ENCODE results near the gene SERPINA10.
"Not testable (repeated sequence)": the region's sequence is repeated elsewhere in the genome, so short reads cannot be mapped to it uniquely, and the experiment has no call there.

The SERPINA10 gene

GRCh38 chr14:94288610-94289465 is 4.2 kb downstream of the SERPINA10 start:
- DNase-seq (ENCODE audit: low read depth, low spot score): no peak
- no peak overlapping the region for H3K27ac ChIP-seq

- no peak overlapping the region for H3K27ac ChIP-seq
- no peak for DNase-seq (ENCODE audit: low read depth, low spot score)
Measured at GRCh38 chr14:94285158-94285557, 7.9 kb downstream of the SERPINA10 start.

- no peak overlapping the region for H3K27ac ChIP-seq
- DNase-seq (ENCODE audit: low read depth, low spot score): no peak
Measured at GRCh38 chr14:94284221-94284620, 8.8 kb downstream of the SERPINA10 start.

- no peak for DNase-seq (ENCODE audit: low read depth, low spot score)
Measured at GRCh38 chr14:94282991-94283723, 9.9 kb downstream of the SERPINA10 start.

DNA sequence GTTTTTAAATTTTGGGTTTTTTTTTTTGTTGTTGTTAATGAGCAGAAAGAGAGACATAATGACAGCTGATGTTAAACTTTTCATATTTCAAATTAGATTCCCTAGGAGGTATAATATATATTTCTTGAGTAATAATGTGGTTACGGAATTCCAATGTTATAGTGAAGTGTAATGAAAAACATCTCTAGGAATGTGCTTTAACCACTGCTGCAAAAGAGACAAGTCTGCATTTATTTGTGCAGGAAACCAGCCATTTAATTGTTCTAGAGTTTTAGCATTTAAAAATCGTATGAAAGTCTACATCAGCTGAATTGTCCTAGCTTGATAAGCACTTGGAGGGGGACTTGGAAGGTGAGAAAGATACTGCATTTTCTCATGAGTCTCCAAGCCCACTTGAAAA is 14.3 kb downstream of the SERPINA10 start:
- no peak for DNase-seq (ENCODE audit: low read depth, low spot score)
- no peak overlapping the region for H3K27ac ChIP-seq

More at GRCh38 chr14:94282991-94283723, 9.9 kb downstream of the SERPINA10 start:
- H3K27ac ChIP-seq: no peak overlapping the region

- not testable (repeated sequence) for DNase-seq (ENCODE audit: low read depth, low spot score); H3K27ac ChIP-seq
Measured at GRCh38 chr14:94276898-94277561, 16.0 kb downstream of the SERPINA10 start.

- H3K27ac ChIP-seq: no peak overlapping the region
- DNase-seq (ENCODE audit: low read depth, low spot score): no peak
Measured at GRCh38 chr14:94269156-94269555, 23.9 kb downstream of the SERPINA10 start.

DNA sequence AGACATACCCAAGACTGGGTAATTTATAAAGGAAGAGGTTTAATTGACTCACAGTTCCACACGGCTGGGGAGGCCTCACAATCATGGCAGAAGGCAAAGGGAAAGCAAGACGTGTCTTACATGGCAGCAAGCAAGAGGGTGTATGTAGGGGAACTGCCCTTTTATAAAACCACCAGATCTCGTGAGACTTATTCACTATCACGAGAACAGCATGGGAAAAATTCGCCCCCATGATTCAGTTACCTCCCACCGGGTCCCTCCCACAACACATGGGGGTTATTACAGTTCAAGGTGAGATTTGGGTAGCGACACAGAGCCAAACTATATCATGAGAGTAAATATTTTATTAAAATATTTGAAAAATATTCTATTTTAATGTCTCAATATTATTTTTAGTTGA is 24.5 kb downstream of the SERPINA10 start:
- not testable (repeated sequence) for H3K27ac ChIP-seq; DNase-seq (ENCODE audit: low read depth, low spot score)

DNA sequence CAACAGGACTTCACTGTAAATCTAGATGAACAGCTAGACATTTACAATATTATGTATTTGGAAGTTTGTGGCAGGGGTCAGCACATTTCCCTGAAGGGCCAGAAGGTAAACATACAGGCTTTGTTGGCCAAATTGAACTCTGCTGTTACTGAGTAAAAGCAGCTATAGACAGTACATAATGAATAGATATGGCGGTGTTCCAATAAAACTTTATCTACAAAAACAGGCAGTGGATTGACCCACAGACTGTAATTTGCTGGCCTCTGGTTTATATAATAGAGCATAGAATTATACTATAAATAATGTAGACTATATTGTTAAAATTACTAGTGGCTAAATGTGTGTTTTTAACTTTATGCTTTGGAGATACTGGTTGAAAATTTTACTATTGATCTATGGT is 25.7 kb downstream of the SERPINA10 start:
- H3K27ac ChIP-seq: no peak overlapping the region
- no peak for DNase-seq (ENCODE audit: low read depth, low spot score)

GRCh38 chr14:94264195-94264594 is 28.9 kb downstream of the SERPINA10 start:
- DNase-seq (ENCODE audit: low read depth, low spot score); H3K27ac ChIP-seq: not testable (repeated sequence)

- DNase-seq (ENCODE audit: low read depth, low spot score): no peak
Measured at GRCh38 chr14:94244182-94244581, 48.9 kb downstream of the SERPINA10 start.

DNA sequence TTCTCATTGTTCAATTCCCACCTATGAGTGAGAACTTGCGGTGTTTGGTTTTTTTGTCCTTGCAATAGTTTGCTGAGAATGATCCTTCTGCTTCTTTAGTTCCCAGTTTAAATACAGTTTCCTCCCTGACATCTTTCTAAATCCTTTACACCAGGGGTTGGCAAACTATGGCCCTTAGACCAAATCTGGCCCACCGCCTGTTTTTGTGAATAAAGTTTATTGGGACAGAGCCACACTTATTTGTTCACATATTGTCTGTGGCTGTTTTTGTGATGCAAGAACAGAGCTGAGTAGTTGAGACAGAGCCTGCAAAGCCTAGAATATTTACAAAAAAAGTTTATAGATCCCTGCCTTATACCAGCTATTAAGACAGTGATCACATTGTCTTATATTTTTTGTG is 53.7 kb downstream of the SERPINA10 start:
- no peak overlapping the region for H3K27ac ChIP-seq
- DNase-seq (ENCODE audit: low read depth, low spot score): no peak

More at GRCh38 chr14:94244182-94244581, 48.9 kb downstream of the SERPINA10 start:
- H3K27ac ChIP-seq: no peak overlapping the region

DNA sequence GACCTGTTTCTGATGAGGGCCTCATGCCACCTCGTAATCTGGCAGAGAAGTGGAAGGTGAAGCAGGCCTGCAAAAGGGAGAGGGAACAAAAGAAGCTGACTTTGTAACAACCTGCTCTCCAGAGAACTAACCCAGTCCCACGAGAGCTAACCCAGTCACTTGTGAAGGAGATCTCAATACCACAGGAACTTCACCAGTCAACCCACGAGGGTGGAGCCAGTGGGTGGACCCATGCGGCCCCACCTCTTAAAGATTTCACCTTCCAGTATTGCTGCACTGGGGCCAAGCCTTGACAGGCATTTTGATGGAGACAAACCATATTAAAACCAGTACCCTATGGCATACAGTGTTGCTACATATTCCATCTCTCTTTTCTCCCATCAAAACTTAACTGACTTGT is 55.1 kb downstream of the SERPINA10 start:
- no peak overlapping the region for H3K27ac ChIP-seq
- DNase-seq (ENCODE audit: low read depth, low spot score): no peak

- H3K27ac ChIP-seq: no peak overlapping the region
- no peak for DNase-seq (ENCODE audit: low read depth, low spot score)
Measured at GRCh38 chr14:94237046-94237445, 56.0 kb downstream of the SERPINA10 start.
